Measurements from ENCODE around the gene CHPF. TPM values are rescaled to one million over a fixed set of nuclear protein-coding genes. Genes with fewer than 3 reads are reported as not detected.

Gene CHPF
- total RNA-seq, 2 experiments from 2014 or later, result 19.9 to 21.0 TPM

DNA sequence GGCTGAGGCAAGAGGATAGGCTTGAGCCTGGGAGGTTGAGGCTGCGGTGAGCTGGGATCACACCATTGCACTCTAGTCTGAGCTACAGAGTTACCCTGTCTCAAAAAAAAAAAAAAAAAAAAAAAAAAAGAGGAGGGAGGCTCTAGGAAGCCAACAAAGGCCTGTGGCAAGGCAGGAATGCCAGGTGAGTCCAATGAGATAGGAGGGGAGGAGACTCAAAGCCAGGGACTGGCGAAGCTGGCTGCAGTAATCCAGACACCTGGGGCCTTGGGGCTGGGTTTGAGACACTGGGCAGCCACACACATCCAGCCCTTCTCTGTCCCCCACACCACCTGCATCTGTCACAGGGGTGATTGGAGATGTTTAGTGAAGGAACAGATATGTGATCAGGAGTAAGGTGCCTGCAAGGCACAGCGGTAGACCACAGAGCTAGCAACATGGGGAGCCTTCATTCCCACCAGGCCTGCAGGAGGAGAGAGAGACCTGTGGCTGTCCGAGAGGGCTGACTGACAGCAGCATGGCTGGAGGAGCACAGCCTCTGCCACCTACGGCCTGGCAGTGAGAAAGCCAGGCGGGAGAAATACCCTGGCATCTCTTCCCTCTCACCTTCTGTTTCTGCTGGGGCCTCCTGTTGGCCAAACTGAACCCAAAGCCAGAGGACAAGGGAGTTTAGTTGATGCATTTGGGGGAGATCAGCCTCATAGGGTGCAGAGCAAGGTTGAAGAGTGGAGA, 9.5 kb downstream of the CHPF start:
- ChIA-PET POLR2A (no interaction called here), CTCF (interaction anchor here (0.6 to 1.3 kb wide), 5 partner anchors 38 to 142 kb away, joined by 3 to 5 read pairs (median 3); a partner anchor contains a TSS)
- no peaks in the 10 kb centered on the region for H3K9me3 Mint-ChIP-seq
- H3K4me3 Mint-ChIP-seq, result no peak overlapping the region
- no peak overlapping the region for H3K27ac Mint-ChIP-seq
- peaks cover 29% of the 10 kb centered on the region for H3K27me3 Mint-ChIP-seq
- no peaks in the 10 kb centered on the region for H3K4me1 Mint-ChIP-seq (ENCODE audit: low read depth)
- H3K36me3 Mint-ChIP-seq, result peaks cover 3% of the 10 kb centered on the region
- no peak for DNase-seq
- intact Hi-C loops (cut with micrococcal nuclease), result no loop called here

DNA sequence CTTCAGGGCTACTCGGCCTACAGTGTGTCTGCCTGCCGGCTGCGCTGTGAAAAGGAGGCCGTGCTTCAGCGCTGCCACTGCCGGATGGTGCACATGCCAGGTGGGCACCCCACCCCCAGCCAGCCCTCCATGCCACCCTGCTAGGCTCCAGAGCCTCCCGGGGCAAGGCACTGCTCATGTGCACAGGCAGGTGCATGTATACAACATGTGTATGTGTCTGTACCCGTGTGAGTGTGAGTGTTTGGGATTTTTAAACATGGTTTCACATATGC, 11.3 kb downstream of the CHPF start:
- Mint-ChIP-seq H3K4me3 (no peak overlapping the region), H3K27me3 (peaks cover 42% of the 10 kb centered on the region), H3K36me3 (no peaks in the 10 kb centered on the region), H3K9me3 (no peaks in the 10 kb centered on the region), H3K27ac (no peak overlapping the region), H3K4me1 (ENCODE audit: low read depth) (no peaks in the 10 kb centered on the region)
- ChIA-PET CTCF (interaction anchor here (1.0 to 14.4 kb wide), 6 partner anchors 9 to 139 kb away, joined by 3 to 277 read pairs (median 69); partner anchors contain the start of gene GMPPA), POLR2A (no interaction called here)
- intact Hi-C loops (cut with micrococcal nuclease), result no loop called here
- no peak for DNase-seq

DNA sequence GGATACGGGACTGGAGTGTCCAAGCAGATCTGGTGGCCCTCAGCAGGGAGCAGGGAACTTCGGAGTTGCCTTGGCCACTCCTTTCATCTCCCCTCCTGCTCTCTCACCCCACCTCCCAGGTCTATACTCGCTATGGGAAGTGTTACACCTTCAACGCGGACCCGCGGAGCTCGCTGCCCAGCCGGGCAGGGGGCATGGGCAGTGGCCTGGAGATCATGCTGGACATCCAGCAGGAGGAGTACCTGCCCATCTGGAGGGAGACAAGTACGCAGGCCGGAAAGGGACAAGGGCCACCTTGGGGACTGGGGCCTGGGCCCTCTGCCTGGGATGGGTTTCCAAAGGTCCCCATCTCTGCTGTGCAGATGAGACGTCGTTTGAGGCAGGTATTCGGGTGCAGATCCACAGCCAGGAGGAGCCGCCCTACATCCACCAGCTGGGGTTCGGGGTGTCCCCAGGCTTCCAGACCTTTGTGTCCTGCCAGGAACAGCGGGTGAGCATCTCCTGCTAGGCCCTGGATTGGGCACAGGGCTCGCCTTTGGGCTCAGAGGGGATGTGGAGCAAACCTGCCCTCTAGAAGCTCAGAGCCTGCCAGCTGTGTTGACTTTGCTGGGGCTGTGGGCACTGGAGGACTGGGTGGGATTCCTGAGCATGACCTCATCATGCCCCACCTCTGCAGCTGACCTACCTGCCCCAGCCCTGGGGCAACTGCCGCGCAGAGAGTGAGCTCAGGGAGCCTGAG, 11.8 kb downstream of the CHPF start:
- no peak overlapping the region for H3K4me3 Mint-ChIP-seq
- POLR2A ChIA-PET, result no interaction called here

DNA sequence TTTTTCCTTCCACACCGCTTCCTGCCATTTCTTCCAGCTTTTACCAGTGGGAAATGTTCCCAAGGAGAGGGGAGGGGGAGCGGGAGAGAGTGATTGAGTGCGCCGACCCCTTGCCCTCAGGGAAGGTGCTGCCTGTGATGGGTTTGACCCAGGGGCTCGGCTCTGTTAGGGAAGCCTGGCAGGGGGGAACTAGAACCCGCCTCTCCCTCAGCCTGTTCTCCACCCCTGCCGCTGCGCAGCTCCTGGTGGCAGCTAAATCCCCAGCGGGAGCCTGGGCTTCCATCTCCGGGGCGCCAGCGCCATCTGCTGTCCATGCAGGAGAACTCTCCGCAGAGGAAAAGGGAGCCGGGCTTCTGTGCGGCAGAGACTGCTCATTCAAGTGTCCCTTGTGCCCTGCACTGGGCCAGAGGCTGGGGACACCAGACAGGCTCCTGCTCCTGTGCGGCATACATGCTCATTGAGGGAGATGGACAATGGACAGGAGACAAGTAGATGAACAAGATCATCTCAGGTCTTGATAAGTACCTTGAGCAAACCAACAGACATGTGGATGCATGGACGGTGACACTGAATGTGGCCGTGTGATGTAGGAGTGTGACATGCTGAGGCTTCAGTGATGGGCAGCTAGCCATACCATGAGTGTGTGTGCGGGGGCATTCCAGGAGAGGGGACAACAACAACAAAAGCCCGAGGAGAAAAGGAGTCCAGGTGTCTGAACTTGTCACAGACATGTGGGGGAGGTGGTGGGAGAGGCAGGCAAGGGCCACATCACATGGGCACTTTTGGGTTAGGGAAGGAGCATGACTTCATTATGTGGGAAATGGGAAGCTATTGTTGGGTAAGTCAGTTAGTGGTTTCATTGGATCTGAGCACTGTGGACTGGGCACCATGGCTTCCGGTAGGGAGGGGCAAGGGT, 13.3 kb downstream of the CHPF start:
- DNase-seq, result peak; percentile 88
- Mint-ChIP-seq H3K4me1 (ENCODE audit: low read depth) (no peaks in the 10 kb centered on the region), H3K9me3 (no peaks in the 10 kb centered on the region), H3K36me3 (no peaks in the 10 kb centered on the region), H3K27me3 (peaks cover 55% of the 10 kb centered on the region), H3K27ac (no peak overlapping the region), H3K4me3 (no peak overlapping the region)
- intact Hi-C loops (cut with micrococcal nuclease), result loop anchor here (1.0 kb wide), 4 partner anchors 32 to 127 kb away; partner anchors contain the start of gene GMPPA
- ChIA-PET CTCF (interaction anchor here (0.6 to 14.4 kb wide), 45 partner anchors 9 to 1489 kb away, joined by 3 to 277 read pairs (median 5); partner anchors contain the start of genes ASIC4, CHPF, DNAJB2 and DNPEP), POLR2A (interaction anchor here (0.6 to 1.4 kb wide), 3 partner anchors 14 to 127 kb away, joined by 3 to 5 read pairs (median 4); partner anchors contain the start of genes CHPF, GMPPA and TMEM198)

More for the DNA sequence above, 11.8 kb downstream of the CHPF start:
- no peak for DNase-seq
- CTCF ChIA-PET, result interaction anchor here (0.7 to 14.4 kb wide), 10 partner anchors 9 to 139 kb away, joined by 3 to 277 read pairs (median 24); partner anchors contain the start of genes CHPF, GMPPA and TMEM198
- Mint-ChIP-seq H3K36me3 (no peaks in the 10 kb centered on the region), H3K9me3 (no peaks in the 10 kb centered on the region), H3K4me1 (ENCODE audit: low read depth) (no peaks in the 10 kb centered on the region), H3K27me3 (peaks cover 46% of the 10 kb centered on the region), H3K27ac (no peak overlapping the region)
- intact Hi-C loops (cut with micrococcal nuclease), result no loop called here

DNA sequence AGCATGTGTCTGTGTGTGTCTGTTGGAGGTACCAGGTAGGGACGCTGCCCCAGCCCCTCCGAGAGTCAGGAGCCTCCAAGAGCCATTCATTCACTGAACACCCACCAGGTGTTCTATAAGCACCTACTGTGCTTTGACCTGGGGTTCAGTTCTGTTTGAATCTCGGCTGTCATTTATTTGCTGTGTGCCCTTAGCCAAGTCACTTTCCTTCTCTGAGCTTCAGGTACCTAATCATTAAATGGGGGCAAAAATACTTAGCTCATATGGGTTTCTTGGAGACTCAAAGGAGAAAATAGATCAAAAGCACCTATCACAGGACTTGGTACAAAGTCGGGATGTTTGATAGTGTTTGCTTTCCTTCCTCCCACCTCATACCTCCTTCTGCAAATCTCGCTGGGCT, 16.1 kb downstream of the CHPF start:
- POLR2A ChIA-PET, result no interaction called here
- no peak overlapping the region for H3K4me3 Mint-ChIP-seq
- no peaks in the 10 kb centered on the region for H3K9me3 Mint-ChIP-seq
- no peaks in the 10 kb centered on the region for H3K36me3 Mint-ChIP-seq
- peaks cover 4% of the 10 kb centered on the region for H3K4me1 Mint-ChIP-seq (ENCODE audit: low read depth)
- intact Hi-C loops (cut with micrococcal nuclease), result no loop called here
- DNase-seq, result no peak
- CTCF ChIA-PET, result interaction anchor here (0.8 to 14.4 kb wide), 7 partner anchors 11 to 124 kb away, joined by 3 to 277 read pairs (median 76); partner anchors contain the start of genes ASIC4 and GMPPA
- no peak overlapping the region for H3K27ac Mint-ChIP-seq
- peaks cover 74% of the 10 kb centered on the region for H3K27me3 Mint-ChIP-seq

DNA sequence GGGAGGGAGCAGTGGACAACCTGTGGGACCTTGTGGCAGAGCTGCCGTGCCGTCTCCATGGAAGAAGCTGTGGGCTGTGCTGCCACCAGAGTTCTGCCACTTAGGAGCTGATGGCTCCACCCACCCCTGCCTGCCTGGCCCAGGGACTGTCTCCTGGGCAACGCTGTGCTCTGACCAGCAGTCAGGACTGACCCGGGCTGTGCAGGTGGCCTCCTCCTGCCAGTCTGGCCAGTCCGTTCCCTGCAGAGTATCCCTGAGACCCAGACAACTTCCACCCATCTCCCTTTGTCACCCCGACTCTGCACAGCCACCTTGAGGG, 16.6 kb downstream of the CHPF start:
- Mint-ChIP-seq H3K36me3 (no peaks in the 10 kb centered on the region), H3K27ac (no peak overlapping the region), H3K27me3 (peaks cover 75% of the 10 kb centered on the region), H3K9me3 (no peaks in the 10 kb centered on the region), H3K4me3 (no peak overlapping the region), H3K4me1 (ENCODE audit: low read depth) (peaks cover 5% of the 10 kb centered on the region)
- DNase-seq, result no peak
- CTCF ChIA-PET, result interaction anchor here (4.3 to 14.4 kb wide), 5 partner anchors 11 to 124 kb away, joined by 69 to 277 read pairs (median 95); partner anchors contain the start of genes ASIC4 and GMPPA
- POLR2A ChIA-PET, result no interaction called here
- intact Hi-C loops (cut with micrococcal nuclease), result no loop called here

DNA sequence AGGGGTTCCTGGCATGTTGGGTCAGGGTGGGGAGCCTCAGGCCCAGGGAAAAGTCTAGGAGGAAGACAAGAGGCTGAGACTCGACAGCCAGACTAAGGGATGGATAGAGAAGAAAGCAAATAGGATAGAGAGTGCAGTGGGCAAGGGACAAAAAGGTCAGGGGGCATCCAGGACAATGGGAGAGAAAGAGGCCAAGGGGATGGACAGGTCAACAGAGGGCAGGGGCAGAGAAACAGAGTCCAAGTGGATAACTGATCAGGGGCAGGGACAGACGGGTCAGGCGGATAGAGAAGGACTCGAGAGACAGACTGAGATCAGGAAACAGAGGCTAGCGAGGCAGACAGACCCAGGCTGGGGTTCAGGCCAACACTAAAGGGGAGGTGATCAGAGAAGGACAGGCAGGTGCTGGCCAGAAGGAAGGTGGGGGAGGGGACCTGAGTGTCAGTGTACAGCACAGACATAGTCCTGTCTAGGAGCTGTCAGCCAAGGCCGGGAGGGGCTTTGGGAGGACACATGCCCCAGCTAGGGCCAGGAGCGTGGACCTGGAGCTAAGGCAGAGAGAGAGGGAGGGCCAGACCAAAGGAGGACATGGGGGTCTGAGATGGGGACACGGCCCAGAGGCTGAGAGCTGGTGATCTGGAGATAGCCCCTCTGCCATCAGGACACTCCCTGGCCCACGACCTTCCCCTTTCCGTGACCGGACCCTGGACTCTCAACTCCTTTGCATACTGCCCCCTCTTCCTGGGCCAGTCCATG, 17.1 kb downstream of the CHPF start:
- Mint-ChIP-seq H3K9me3 (no peaks in the 10 kb centered on the region), H3K27me3 (peaks cover 78% of the 10 kb centered on the region), H3K27ac (no peak overlapping the region), H3K4me1 (ENCODE audit: low read depth) (peaks cover 10% of the 10 kb centered on the region), H3K36me3 (no peaks in the 10 kb centered on the region), H3K4me3 (no peak overlapping the region)
- POLR2A ChIA-PET, result no interaction called here
- CTCF ChIA-PET, result interaction anchor here (0.8 to 14.4 kb wide), 7 partner anchors 18 to 123 kb away, joined by 3 to 277 read pairs (median 69); partner anchors contain the start of gene GMPPA
- intact Hi-C loops (cut with micrococcal nuclease), result no loop called here
- no peak for DNase-seq

DNA sequence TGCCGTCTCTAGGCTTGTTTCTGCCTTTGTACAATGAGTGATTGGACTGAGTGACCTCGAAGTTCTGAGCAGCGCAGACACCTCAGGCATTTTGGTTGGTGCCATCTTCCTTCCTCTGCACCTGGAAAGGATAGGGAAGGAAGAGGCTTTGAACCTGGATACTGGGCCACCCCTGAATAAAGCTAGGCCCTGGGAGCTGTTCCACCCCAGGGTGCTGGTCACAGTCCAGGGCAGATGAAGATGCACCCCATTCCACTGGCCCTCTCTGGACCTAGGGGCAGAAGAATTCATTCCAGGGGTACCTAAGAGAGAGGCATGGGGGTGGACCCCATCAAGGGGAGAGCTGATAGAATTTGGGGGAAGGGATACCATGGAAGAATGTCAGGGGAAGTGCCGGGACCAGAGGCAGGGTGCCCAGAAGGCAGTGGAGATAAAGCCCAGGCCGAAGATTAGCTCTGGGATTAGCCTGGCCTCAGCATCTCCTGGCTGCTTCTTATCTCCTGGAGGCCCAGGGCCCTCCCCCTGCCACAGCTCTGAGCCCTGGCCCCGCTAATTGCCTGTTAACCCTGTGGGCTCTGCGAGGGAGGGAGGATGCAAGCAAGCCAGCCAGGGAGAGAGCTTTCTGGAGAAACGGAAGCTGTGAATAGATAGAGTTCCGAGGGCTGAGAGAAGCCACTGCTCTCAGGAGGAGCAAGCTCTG, 17.9 kb downstream of the CHPF start:
- ChIA-PET CTCF (interaction anchor here (0.8 to 14.4 kb wide), 6 partner anchors 17 to 122 kb away, joined by 3 to 277 read pairs (median 36); partner anchors contain the start of gene GMPPA), POLR2A (no interaction called here)
- intact Hi-C loops (cut with micrococcal nuclease), result no loop called here
- no peak for DNase-seq
- H3K36me3 Mint-ChIP-seq, result no peaks in the 10 kb centered on the region
- H3K4me3 Mint-ChIP-seq, result no peak overlapping the region
- peaks cover 79% of the 10 kb centered on the region for H3K27me3 Mint-ChIP-seq
- H3K27ac Mint-ChIP-seq, result no peak overlapping the region
- no peaks in the 10 kb centered on the region for H3K9me3 Mint-ChIP-seq
- H3K4me1 Mint-ChIP-seq (ENCODE audit: low read depth), result peaks cover 10% of the 10 kb centered on the region

DNA sequence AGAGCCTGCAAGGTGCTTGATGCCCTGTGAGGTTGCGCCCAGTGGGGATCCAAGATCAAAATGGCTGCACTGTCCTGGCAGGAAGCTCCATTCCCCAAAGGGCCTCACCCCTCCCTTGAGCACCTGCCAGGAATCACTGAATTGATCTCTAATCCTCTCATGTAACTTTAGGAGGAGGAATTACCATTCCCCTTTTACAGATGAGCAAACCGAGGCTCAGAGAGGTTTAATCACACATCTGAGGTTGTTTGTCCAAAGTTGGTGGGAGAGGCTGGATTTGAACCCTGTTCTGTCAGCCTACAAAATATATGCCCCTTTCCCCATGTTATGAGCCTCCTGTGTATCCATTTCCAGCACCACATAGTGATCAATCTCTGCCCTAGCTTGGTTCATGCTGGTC, 18.8 kb downstream of the CHPF start:
- Mint-ChIP-seq H3K36me3 (no peaks in the 10 kb centered on the region), H3K9me3 (no peaks in the 10 kb centered on the region), H3K4me3 (no peak overlapping the region), H3K27me3 (peaks cover 77% of the 10 kb centered on the region), H3K27ac (no peak overlapping the region), H3K4me1 (ENCODE audit: low read depth) (peaks cover 10% of the 10 kb centered on the region)
- no peak for DNase-seq
- POLR2A ChIA-PET, result no interaction called here
- CTCF ChIA-PET, result interaction anchor here (0.6 to 14.4 kb wide), 2 partner anchors 17 to 29 kb away, joined by 3 to 277 read pairs; partner anchors contain the start of gene GMPPA
- intact Hi-C loops (cut with micrococcal nuclease), result no loop called here

DNA sequence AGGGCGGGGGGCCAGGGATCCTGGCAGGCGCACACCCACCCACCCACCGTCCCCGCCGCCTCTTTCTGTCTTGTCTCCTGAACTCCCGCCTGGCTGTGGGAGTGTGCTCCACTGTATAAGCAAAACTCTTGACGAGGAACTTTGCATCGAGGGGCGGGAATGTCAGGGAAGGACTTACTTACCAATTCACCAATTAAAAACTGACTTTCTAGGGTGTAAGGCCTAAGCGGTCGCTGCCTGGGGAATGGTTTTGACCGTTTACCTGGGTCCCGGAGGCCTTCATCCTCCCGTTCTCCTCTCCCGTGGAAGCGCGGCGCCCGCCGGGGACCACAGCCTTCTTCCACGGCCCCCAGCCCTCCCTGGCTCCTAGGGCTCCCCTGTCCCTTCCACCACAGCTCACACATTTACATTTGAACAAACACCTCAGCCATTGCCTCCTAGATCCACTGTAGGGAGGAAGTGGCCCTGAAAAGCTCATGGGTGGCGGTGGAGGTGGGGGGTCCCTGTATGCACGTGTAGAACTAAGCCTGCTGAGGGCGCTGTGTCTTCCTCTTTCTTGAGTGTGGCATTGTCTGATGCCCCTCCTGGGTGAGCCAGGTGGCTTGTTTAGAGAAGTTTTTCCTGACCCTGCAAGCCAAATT, 20.5 kb downstream of the CHPF start:
- Mint-ChIP-seq H3K36me3 (no peaks in the 10 kb centered on the region), H3K4me1 (ENCODE audit: low read depth) (peaks cover 10% of the 10 kb centered on the region), H3K9me3 (no peaks in the 10 kb centered on the region), H3K27me3 (peaks cover 73% of the 10 kb centered on the region), H3K4me3 (no peak overlapping the region), H3K27ac (no peak overlapping the region)
- intact Hi-C loops (cut with micrococcal nuclease), result no loop called here
- ChIA-PET POLR2A (no interaction called here), CTCF (interaction anchor here (14.4 kb wide), 1 partner anchor 27 kb away, joined by 277 read pairs; the partner anchor contains the start of gene GMPPA)
- no peak for DNase-seq

Measured in activated CD4-positive, alpha-beta memory T cell treated with anti-CD3 and anti-CD28 coated beads for 36 hours (primary cell).